Hematopoietic multipotent progenitor cell treated with erythropoietin and hydrocortisone succinate and interleukin-3 and kit ligand, for 6 days (in vitro differentiated cells): ENCODE results near the gene DAP3.
"Not testable (repeated sequence)": the region's sequence is repeated elsewhere in the genome, so short reads cannot be mapped to it uniquely, and the experiment has no call there.

Experiments
- DNase-seq: peaks from one replicate; pipeline ENCODE4 v3.0.0-alpha.2; 2015

DAP3 gene

DNA sequence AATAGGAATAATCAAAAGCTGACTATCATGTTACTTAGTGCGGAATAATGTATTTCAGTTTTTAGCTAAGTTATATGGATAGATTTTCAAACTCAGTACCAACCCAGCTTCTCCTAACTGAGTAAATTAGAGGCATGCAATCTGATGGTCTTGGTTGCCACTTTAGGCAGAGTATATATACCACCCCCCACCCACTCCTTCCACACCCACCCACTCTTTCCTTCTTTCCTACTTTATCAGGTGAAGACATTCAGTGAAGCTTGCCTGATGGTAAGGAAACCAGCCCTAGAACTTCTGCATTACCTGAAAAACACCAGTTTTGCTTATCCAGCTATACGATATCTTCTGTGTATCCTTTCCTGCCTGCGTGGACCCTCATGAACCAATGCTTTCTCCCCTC, 36.3 kb downstream of the DAP3 start:
- no peak for DNase-seq

DNA sequence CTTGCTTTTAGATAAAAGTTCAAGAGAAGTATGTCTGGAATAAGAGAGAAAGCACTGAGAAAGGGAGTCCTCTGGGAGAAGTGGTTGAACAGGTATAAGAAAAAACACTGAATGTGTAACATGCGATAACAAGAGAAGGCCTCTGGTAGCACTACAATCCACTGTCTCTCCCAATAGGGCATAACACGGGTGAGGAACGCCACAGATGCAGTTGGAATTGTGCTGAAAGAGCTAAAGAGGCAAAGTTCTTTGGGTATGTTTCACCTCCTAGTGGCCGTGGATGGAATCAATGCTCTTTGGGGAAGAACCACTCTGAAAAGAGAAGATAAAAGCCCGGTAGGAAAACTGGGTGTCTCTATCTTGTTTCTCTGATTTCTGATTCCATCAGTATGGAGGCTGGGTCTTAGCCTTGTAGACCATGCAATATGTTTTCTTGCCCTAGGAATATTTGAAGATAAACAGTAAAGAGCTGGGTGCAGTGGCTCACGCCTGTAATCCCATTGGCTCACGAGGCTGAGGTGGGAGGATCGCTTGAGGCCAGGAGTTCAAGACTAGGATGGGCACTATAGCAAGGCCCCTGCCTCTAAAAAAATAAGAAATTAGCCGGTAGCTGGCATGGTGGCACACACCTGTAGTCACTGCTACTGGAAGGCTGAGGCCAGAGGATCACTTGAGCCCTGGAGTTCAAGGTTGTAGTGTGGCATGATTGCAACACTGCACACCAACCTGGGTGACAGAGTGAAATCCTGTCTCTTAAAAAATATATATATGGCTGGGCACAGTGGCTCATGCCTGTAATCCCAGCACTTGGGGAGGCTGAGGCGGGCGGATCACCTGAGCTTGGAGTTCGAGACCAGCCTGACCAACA, 40.4 kb downstream of the DAP3 start:
- peak; percentile 82 for DNase-seq

DNA sequence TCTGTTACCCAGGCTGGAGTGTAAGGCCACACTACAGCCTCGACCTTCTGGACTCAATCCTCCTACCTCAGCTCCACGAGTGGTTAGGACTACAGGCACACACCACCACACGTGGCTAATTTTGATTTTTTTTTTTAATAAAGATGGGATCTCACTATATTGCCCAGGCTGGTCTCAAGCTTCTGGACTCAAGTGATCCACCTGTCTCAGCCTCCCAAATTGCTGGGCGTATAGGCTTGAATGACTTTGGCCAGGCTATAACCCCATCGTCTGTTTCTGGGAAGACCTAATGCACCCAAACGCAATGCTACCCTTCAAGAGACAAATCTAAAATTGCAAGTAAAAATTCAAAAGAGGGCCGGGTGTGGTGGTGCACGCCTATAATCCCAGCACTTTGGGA, 52.1 kb downstream of the DAP3 start:
- DNase-seq = no peak

DNA sequence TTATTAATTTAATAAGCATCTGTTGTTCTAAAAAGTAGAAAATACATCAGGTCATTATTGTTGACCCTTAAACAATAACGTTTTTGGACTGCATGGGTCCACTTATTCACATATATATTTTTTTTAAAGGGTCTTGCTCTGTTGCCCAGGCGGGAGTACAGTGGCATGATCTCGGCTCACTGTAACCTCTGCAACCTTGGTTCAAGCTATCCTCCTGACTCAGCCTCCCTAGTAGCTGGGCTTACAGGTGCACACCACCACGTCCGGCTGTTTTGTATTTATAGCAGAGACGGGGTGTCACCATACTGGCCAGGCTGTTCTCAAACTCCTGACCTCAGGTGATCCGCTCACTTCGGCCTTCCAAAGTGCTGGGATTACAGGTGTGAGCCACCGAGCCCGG, 53.0 kb downstream of the DAP3 start:
- DNase-seq = no peak

DNA sequence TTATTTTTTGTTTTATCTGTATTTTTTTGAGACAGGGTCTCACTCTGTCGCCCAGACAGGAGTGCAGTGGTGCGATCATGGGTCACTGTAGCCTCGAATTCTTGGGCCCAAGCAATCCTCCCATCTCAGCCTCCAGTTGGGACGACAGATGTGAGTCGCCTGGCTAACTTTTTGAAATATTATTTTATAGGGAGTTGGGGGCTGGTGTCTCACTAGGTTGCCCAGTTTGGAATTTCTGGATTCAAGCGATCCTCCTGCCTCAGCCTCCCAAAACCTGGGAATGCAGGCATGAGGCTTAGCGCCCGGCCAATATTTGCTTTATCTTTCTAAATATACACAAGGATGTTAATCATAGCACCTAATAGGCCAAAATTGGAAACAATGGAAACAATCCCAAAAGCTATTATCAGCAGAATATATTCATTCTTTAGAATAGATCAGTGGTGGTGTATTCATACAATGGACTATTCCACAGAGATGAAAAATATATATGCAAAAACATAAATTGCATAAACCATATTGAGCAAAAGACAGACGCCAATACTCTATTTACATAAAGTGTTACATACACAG, 55.9 kb downstream of the DAP3 start:
- no peak for DNase-seq

DNA sequence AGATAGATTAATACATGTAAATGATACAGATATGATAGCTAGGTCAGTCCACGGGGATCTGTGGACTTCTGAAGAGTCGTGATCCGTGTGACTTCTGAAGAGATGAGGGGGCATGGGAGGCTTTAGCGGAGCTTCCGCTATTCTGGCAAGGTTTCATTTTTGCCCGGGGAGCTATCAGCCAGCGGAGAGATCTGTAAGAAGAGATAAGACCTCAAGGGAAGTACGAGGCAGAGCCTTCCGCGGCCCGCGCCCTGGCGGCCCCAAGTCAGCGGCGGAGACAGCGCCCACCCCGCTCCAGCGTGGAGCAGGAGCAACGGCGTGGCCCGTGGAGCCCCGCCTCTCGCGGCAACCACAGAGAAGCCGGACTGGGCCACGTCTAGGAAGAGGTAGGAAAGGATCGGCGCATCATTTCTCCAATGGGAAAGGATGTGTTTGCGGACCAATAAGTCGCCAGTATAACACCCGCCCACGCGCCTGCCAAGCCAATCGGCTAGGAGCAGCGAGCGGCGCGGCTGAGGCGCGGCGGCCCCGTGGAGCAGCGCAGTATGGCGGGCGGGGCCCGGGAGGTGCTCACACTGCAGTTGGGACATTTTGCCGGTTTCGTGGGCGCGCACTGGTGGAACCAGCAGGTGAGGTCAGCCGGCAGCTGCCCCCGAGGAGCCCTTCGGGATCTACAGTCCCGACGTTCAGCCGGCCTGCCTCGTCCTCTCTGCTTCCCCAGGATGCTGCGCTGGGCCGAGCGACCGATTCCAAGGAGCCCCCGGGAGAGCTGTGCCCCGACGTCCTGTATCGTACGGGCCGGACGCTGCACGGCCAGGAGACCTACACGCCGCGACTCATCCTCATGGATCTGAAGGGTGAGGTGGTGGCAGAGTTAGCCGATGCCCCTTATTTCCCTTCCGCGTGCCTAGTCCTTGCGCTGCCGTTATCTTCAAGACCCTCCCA, 56.7 kb downstream of the DAP3 start:
- DNase-seq = peak; percentile 99

DNA sequence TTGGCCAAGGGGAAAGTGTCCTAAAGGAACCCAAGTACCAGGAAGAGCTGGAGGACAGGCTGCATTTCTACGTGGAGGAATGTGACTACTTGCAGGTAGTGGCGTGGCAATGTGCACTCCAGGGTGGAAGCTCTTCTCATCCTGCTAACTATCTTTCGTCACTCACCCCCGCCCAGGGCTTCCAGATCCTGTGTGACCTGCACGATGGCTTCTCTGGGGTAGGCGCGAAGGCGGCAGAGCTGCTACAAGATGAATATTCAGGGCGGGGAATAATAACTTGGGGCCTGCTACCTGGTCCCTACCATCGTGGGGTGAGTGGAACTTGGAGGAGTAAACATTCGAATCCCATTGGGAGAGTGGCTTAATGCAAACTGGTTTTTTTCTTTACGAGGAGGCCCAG, 58.7 kb downstream of the DAP3 start:
- not testable (repeated sequence) for DNase-seq

DNA sequence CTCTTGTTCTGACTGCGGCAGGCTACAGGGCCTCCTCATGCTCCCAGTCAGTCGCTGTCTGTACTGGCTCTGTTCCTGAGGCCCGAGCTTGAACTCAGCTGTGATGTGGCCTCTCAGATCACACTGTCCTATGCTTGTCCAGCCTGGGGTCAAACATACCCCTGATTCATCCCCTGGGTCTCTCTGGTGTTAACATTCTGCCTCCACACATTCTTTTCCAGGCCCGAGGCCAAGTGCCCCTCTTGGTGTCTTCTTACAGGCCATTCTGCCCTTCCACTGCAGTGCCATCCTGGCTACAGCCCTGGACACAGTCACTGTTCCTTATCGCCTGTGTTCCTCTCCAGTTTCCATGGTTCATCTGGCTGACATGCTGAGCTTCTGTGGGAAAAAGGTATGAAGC, 59.2 kb downstream of the DAP3 start:
- DNase-seq = not testable (repeated sequence)

DNA sequence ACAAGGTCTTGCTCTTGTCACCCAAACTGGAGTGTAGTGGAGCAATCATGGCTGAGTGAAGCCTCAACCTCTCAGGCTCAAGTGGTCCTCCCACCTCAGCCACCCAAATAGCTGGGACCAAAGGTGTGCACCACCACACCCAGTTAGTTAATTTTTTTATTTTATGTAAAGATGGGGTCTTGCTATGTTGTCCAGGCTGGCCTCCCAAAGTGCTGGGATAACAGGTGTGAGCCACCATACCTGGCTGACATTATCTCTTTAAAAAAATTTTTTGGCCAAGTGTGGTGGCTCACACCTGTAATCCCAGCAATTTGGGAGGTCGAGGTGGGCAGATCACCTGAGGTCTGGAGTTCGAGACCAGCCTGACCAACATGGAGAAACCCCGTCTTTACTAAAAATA, 70.1 kb downstream of the DAP3 start:
- not testable (repeated sequence) for DNase-seq

DNA sequence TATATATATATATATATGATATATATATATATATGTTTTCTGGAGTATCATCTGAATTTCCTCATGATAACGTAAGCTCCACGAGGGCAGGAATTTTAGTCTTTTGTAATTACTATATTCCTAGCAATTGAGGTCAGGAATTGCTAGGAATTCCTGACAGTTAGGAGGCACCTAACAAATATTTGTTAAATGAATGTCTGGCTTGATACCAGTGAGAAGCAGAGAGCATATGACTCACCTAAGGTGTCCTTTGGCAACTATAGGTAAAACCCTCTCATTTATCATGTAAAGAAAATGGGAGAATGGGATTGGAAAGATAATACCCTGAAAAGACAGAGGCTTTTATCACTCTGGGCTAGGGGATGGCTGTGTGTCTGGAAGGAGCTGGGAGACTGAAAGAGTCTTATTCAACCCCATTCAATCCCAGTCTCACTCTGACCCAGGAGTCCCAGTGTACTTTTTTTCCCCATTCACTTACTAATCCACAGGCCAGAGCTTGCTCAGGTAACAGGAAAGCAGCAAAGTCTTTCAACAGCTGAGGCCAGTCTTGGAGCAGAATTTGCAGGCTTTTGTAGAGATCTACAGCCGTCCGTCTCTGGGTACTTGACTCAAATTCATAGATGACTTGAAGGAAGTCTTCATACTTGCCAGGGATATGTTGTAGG, 71.2 kb downstream of the DAP3 start:
- no peak for DNase-seq

DNA sequence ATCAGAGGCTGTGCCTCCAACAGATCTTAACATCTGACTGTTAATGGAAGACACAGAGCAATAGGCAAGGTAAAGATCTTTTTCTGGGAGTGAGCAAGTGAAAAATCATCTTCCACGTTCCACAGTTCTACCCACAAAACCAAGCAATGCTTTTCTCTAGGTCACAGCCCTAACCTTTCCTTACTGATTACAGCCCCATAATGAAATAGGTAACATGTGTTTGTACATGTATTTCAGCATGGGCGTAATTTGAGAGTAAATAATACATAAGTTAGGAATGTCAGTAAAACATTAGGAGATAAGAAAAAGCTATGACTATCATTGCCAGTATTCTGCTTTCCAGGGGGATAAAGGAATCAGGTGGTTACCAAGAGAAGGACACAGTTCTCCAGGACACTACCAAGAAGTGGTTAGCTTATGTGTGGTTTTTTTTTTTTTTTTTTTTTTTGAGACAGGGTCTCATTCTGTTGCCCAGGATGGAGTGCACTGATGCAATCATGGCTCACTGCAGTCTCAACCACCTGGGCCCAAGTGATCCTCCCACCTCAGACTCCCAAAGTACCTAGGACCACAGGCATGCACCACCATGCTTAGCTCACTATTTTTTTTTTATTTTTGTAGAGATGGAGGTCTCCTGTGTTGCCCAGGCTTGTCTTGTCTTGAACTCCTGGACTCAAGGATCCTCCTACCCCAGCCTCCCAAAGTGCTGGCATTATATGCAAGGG, 72.0 kb downstream of the DAP3 start:
- no peak for DNase-seq

DNA sequence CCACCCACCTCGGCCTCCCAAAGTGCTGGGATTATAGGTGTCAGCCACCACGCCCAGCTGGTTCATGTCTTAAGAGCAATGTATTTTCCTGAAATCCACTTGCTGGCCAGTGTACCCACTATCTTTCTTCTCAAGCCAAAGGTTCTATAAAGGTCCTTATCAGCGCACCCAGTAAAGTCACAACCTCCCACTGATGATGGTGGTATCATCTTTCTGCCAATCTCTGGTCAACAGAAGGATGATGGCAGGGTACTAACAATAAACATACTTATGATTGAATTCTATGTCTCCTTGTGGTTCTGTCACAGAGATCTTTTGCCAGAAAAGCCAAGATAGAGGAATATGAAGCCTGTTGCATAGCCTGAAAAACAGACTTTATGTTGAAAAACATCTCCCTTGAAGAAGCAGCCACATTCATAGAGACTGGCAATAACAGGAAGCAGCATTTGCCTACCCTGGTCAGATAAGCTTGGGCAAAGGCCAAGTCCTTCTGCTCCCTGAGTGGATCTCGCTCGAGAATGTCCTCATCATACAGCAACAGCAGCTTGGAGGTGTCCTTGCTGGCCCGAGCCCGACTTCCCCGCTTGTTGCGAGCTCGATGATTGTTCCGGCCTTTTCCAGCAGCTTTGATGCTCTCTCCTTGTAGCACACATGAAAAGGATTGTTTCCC, 73.0 kb downstream of the DAP3 start:
- peak; percentile 87 for DNase-seq

DNA sequence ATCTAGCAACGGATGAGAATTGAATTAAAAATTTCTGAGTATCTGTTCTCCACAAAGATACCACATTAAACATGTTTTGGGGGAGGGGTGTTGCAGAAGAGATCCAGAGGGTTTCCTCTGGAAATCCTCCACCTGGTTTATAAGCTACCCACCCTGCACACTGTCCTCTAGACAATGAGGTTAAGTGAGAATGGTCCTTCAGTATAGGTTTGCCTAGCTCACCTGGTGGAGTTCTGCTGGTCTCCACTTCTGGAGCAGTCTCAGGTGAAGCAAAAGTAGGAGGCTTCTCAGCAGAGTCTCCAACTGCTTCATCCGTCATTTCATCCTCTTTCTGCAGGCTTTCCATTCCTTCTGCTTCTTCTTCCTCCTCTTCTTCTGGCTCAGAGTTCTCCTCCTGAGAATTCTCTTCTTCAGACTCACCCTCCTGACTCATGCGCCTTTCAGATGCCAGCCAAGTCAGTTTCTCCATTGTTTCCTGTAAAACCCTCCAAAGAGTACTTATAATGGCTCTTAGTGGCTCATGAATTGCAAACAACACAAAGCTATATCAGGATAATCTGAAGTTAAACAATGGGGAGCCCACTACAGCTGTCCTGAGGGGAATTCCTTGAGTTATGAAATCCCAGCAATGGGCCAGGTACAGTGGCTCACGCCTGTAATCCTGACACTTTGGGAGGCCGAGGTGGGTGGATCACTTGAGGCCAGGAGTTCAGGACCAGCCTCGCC, 74.4 kb downstream of the DAP3 start:
- DNase-seq = peak; percentile 36

DNA sequence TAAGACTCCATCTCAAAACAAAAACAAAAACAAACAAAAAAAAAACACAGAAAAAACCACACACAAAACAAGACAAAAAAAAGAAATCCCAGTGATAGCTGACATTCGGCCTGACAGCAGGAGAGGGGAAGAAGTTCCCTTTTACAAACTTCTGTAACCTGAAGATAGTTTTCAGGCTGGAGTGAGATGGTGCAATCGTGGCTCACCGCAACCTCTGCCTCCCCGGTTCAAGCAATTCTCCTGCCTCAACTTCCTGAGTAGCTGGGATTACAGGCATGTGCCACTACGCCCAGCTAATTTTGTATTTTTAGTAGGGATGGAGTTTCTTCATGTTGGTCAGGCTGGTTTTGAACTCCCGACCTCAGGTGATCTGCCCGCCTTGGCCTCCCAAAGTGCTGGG, 75.1 kb downstream of the DAP3 start:
- peak; percentile 46 for DNase-seq

DNA sequence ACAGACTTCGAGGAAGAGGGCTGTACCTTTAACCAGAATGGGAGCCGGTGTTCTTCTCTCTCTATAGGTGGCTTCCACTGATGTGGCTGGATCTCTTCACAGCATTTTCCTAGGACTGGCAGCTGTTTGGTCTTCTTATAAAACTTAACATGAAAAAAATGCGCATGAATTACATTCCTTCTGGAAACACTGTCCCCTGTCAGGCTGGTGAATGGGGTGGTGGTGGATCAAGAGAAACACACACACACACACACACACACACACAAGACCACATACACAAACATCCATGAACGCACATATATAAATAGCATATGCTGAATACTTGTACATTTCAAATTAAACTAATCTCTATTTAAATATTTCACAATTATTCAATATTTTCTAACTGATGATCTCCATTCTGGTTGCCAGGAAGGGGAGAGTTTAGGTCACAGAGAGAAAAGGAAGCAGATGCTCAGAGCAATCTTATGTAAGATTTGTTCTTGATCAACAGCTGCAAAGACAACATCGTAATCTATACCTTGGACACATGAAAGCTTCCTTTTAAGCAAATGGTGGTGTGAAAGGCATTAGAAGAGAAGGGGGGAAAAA, 78.6 kb downstream of the DAP3 start:
- not testable (repeated sequence) for DNase-seq

DNA sequence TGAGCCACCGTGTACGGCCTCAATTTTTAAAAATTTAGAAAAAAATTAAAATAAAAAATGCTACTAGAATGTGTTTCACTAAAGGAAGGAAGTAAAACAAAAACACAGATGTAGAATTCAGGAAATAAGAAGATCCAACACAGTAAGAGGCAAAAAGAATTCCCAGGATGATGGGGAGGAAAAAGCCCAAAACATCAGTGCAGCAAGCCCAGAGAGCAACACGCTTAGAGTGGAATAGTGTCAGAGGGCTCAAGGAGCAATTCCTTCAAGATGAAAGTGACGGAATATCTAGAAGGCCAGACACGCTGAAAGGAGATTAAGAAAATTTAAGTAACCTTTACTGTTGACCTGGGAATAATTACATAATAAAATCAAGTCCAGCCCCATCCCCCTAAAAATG, 80.4 kb downstream of the DAP3 start:
- DNase-seq = no peak

DNA sequence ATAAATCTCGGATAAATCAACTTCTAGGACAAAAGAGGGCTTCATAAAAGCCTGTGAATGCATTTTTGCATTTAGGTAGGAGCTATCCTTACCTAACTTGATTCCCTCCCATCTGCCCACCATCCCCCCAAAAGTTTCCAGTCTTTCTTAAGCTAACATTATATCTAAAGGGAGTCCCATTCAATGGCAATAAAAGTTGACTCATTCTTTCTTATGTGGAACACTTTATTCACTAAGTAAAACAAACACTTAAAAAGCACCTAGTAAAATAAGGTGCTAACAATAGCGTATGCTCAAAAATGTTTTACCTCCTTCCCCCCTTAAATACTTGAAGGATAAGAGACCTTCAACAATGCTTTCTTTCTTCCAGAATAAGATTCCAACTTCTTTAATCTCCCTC, 84.3 kb downstream of the DAP3 start:
- DNase-seq = no peak

DNA sequence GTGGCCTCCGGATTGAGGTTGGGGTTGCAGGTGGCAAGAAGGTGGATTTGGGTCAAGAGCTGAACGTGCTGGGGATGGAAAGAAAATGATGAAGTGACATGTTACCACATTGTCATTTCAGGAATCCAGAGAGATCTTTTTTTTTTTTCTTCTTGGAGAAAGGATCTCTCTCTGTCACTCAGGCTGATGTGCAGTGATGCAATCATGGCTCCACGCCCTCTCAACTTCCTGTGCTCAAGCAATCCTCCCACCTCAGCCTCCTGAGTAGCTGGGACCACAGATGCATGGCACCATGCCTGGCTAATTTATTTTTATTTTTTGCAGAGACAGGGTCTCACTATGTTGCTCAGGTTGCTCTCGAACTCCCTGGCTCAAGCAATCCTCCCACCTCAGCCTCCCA, 87.5 kb downstream of the DAP3 start:
- DNase-seq = peak; percentile 23

DNA sequence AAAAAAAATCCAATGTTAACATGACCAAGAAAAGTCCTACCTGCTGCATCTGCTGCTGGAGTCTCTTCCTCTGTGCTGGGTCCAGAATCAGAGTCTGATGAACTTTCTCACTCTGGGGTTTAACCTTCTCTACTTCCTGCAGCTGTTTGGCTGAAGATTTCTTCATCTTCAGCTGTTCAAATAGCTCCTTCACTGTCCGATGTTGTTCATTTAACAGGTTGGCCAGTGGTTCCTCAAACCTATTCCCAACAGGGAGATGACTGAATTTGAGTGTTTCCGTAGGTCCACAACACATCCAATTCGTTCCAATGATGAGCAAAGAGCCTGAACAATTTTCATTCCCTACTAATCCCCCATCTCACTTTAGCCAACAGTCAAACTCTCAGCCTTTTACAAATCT, 88.7 kb downstream of the DAP3 start:
- DNase-seq = no peak
